Measurements from ENCODE around the gene SNX13.

- TF ChIP-seq CTCF (conservative IDR thresholded peaks at IDR 0.05; ENCODE audit: low read depth in 2 of 2) (no peak), EZH2 (IDR thresholded peaks at IDR 0.05; ENCODE audit: low read depth, unreplicated experiment) (no peak), EZH2phosphoT487 (IDR thresholded peaks at IDR 0.05; ENCODE audit: unreplicated experiment) (no peak), POLR2AphosphoS5 (IDR thresholded peaks at IDR 0.05; ENCODE audit: low read depth) (no peak), STAT1 (IDR thresholded peaks at IDR 0.05; ENCODE audit: unreplicated experiment) (no peak), CREB1 (CRISPR knock-in tag; IDR thresholded peaks at IDR 0.05; ENCODE audit: low read depth) (no peak), REST (IDR thresholded peaks at IDR 0.05; ENCODE audit: unreplicated experiment) (no peak), JUNB (IDR thresholded peaks at IDR 0.05; ENCODE audit: unreplicated experiment) (no peak), ZNF462 (CRISPR knock-in tag; IDR thresholded peaks at IDR 0.05) (no peak), ETS1 (IDR thresholded peaks at IDR 0.05) (no peak)
Measured at GRCh38 chr7:17957871-17958270, 17.6 kb upstream of the SNX13 start.

Measured in GM23338 (cell line).